Endothelial cell of hepatic sinusoid (primary cell): ENCODE measurements around the gene BATF.

Experiments
- in situ Hi-C: cut with HindIII; loops from 2 replicates; pipeline ENCODE4 v1.10.0; 2017; ENCODE audit warnings: low sequenced_read_pairs

The BATF gene

DNA sequence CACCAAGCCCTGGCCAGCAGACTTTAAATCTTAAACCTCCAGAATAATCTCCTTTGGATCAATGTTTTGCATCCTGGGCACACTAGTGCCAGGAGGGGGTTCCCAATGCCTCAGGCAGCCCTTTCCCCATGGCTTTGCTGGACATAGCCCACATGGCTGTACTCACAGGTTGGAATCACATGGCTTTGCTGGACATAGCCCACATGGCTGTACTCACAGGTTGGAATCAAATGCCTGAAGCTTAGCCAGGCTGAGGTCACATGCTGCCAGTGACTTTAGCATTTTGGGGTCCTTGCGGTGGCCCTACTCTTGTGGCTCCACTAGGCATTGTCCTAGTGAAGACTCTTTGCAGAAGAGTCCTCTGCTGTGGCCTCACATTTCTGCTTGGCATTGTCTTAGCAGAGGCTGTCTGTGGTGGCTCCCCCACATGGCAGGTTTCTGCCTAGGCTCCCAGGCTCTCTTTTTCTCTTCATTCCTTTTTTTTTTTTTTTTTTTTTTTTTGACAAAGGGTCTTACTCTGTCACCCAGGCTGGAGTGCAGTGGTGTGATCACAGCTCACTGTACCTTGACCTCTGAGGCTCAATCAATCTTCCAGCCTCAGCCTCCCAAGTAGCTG is 69.2 kb downstream of the BATF start:
- in situ Hi-C loops = no loop called here

GRCh38 chr14:75591987-75592575 is 69.8 kb downstream of the BATF start:
- in situ Hi-C loops = no loop called here

GRCh38 chr14:75595226-75595625 is 73.0 kb downstream of the BATF start:
- in situ Hi-C loops = no loop called here
